HG02642 (cell line): ENCODE data around the gene DAO.
"Not testable (repeated sequence)": the region's sequence is repeated elsewhere in the genome, so short reads cannot be mapped to it uniquely, and the experiment has no call there.

Experiments
- ATAC-seq: cut with Tn5 transposase; IDR thresholded peaks from one replicate; pipeline ENCODE4 v1.9.1; 2021; ENCODE audit warnings: mild to moderate bottlenecking; ENCODE audit not compliant: unreplicated experiment, poor library complexity

DAO gene

DNA sequence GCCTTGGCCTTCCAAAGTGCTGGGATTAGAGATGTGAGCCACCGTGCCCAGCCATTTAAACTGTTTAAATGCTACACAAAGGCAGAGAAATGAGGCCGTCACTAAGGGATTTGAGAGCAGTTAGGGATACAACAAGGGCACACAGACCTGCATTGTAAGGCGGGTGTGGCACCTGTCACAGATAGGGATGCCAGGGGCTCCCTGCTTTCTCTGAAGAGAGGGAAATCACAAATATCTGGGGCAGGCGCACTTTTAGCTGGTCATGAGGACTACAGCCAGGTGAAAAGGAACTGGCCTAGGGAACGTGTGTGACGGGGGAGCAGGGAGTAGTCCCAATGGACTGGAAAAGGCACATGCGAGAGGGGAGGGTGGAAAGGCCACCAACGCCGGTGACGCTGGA lies 32.2 kb upstream of the DAO start:
- ATAC-seq = no peak

DNA sequence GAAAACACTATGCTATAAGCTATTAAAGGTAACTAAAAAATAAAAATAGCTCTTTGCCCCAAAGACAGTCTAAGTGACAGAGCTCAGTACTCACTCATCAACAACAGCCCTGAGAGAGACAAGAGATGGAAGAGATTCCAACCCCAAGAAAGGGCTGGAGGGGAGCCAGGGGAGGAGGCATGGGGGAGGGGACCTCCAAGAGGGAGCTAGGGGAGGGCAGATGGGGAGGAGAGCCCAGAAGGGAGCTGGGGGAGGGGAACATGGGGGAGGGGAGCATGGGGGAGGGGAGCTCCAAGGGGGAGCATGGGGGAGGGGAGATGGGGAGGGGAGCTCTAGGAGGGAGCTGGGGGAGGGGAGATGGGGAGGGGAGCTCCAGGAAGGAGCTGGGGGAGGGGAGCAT lies 30.2 kb upstream of the DAO start:
- ATAC-seq = no peak

DNA sequence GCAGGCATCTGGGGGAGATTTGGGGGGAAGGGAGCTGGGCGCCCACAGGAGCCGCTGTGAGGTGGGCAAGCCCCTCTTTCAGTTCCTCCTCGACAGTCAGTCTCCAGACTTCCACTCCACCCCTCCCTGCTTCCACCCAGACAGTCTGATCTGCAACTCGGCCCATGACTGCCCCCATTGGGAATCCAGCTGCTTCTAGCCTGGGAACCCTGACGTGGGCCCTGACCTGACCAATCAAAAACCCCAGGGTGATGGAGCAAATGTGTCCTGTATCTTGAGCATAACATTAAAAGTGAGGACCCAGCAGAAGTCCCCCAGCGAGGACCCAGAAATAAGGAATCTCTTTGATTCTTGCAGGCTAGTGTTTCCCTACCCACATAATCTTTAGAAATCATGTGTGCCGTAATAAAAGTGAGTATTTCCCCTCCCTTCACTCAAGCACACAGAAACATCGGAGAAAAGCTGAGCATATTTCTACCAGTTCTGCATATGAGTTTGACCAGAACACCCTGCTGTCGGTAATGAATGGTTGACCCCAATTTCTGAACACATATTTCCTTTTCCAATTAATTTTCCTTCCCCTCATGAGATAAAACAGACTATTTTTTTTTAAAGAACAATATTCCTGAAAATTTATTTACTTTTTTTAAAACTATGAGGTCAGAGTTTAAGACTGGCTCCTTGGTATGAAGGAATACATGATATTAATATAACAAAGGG lies 28.9 kb upstream of the DAO start:
- ATAC-seq = peak; percentile 67

DNA sequence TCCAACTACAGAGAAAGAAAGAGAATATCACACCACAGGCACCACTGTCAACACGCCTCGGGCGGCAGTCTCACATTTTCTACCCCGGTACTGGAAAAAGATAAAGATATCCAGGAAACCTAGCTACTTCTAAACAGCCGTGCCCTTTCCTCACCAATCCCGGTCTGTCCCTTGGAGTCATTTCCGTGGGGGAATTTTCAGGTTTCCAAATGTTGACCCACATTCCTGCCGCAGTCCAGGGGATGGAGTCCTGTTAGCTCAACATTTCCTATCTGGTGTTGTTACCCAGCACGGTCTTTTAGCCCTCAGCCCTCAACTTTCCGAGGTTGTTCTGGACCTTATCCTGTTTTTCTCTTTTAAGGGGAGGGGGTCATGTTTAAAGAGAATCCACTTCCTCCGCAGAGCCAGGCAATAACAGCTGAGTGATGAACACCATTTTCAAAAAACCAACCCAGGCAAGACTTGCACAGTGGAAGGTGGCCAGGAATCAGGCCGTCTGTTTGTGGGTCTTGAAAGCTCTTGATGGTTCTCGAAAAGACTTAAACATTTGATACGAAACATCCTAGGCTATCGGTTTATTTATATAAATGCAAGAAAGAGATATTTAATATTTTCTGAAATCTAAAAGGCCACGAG lies 27.1 kb upstream of the DAO start:
- no peak for ATAC-seq

DNA sequence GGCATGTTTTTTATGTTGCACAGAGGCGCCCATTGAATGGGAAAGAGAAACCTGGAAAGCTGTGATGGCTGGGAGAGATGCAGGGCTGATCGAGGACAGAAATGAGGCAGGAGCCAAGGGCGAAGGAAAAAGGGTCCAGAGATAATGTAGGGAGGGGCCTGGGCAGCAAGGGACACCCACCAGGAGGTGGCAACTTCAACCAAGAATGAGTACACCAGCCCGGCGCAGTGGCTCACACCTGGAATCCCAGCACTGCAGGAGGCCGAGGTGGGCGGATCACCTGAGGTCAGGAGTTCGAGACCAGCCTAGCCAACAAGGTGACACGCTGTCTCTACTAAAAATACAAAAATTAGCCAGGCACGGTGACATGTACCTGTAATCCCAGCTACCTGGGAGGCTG lies 26.5 kb upstream of the DAO start:
- ATAC-seq = no peak

DNA sequence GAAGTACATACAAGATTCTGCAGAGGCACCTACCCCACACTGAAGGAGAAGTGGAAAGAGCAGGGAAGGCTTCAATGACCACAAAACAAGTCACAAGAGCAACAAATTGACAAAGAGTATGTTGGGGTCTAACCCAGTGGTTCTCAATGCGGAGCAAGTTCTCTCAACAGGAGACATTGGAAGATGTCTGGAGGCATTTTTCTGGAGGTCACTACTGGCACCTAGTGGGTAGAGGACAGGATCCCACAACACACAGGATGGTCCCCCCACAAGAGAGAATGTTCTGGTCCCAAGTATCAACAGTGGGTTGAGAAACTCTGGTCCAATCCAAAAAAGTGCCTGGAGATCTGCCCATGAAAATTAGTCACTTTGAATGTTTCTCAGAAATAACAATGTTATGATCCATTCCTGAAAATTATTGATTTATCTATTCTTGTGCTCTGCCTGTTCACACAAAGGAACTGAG lies 25.9 kb upstream of the DAO start:
- no peak for ATAC-seq

DNA sequence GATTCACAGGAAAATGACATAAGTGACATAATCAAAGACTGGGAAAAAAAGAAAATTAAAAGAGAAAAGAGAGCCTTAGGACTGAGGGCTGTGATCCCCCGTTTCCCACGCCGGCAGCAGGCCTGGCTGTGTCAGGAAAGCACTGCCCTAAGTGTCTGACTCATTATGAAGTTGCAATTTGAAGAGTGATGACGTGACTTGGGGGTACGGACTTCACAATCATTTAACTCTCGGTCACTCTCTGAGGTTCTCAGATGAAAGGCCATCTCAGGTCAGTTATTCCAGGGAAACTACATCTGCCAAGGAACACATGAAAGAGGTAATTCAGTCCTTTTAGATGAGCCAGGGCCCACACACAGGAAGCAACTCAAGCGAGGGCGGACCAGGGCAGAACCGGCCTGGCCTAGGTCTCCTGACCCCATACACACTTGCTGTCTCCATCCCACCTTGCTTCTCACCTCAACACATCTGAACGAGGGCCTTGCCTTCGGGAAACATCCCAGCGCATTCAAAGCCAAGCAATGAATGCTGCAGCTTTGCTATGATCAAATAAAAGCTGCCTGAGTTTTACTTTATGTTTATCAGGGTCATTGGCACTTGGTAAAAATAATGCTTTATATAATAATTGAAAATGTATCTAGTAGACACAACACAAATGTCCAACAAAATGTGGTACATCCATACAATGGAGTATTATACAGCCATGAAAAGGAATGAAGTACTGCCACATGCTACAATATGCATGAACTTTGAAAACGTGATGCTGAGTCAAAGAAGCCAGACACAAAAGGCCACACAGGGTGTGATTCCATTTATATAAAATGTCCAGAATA lies 25.2 kb upstream of the DAO start:
- ATAC-seq = no peak

DNA sequence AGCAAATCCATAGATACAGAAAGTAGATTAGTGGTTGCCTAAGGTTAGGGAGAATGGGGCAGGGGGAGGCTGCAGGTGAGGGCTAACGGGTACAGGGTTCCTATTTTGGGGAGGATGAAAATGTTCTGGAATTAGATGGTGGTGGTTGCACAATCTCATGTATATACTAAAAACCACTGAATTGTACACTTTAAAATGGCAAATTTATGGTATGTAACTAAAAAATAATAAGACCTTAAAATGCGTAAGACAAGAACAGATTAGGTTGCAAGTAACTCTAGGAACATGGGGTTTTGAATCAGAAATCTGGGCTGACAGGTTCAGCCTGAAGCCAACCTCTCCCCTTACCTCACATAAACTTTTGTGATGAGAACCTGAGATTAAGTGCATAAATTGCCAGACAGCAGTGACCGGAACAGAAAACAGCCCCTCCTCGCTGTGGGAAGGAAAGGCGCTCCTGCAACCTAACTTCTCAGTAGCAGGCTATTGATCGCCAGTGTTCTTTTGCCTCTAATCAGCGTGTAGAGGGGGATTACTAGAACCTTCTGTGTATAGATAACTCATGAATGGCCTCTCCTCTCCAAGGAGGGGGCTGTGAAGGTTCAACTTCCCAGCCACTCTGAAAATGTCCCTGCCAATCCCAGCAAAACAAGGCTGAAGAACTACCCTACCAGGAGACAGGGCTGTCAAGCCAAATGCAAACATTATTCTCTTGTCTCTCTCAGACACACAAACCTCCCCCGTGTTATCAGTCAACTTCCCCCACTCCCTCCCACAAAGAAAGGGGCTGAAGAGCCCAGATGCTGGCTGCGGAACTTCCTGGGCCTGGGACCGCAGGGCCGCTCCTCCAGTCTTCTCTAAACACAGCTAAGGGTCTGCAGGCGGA lies 24.4 kb upstream of the DAO start:
- ATAC-seq = no peak

DNA sequence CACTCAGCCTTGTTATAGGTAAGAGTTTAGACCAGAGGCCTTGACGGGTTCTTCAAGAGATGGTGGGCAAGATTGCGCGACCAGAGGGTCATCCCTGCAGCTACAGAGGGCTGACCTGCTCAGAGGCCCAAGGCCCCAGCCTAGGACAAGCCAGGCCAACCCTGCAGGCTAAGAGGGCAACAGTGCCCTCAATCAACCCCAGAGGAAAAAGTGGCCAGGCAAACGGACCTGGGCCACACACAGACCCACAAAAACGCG lies 23.8 kb upstream of the DAO start:
- no peak for ATAC-seq

DNA sequence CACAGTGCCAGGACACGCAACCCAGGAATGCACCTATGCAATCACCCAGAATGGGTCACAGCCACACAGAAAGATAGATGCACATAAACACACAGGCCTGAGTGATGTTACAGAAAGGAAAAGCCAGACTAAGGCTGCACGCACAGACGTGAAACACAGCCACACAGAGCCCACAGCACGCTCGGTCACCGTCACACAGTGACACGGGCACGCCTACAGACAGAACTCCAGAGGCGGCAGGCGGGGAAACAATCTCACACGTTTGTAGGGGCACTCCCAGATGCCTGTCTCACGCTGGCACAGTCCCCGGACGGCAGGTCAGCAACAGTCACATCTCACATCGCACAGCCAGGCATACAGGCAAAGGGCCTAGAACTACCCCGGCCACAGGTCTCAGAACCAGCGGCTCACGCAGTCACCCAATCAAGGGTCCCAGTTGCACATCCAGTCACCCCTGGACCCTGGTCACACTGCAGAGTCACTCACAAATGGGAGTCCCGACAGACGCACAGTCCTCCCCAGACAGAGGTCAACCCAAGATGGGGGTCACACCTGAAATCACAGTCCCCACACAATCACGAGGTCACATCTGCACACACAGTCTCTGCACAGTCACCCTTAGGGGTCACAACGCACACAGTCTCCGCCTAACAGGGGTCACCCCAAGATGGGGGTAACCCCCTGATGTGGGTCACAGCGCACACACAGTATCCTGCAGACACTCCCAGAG lies 23.3 kb upstream of the DAO start:
- ATAC-seq = peak; percentile 27

DNA sequence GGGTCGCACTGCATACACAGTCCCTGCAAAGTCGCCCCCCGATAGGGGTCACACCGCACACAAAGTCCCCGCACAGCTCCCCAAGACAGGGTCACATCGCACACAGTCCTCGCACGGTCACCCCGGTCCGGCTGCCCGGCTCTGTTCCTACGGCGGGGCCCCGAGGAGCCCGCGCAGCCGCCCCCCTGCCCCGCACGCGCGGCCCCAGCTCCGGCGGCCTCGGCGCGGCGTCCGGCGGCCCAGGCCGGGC lies 22.8 kb upstream of the DAO start:
- ATAC-seq = no peak

DNA sequence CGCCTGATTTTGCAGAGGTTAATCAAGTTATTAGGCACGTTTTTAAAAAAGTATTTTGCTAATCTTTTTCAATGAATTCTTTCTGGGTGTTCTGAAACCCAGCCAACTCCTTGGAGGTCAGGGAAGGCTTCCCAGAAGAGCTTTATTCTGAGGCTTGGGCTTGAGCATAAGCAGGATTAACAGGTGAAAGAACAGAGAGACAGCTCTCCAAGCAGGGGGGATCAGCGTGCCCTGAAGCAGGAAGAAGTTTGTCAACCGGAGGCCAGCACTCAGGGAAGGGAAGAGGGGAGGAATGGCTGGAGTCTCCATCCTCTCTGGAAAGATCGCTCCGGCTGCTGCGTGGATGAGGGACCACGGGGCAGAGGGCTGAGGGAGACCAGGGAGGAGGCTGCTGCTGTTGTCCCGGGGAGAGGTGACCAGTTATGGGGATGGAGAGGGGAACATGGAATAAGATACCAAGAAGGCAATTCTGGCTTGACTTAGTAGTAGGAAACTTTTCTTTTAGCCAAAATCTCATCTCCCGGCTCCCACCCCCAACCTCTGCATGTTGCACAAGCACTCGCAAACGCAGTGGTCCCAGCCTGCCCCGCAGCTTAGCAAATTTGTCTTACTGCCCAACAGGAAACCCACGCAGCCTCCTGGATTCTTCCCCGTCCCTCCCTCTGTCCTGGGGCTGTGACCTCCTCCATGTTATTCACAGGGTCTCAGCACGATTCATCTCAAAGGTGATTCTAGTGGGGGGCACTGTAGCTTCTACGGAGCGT lies 21.4 kb upstream of the DAO start:
- no peak for ATAC-seq

DNA sequence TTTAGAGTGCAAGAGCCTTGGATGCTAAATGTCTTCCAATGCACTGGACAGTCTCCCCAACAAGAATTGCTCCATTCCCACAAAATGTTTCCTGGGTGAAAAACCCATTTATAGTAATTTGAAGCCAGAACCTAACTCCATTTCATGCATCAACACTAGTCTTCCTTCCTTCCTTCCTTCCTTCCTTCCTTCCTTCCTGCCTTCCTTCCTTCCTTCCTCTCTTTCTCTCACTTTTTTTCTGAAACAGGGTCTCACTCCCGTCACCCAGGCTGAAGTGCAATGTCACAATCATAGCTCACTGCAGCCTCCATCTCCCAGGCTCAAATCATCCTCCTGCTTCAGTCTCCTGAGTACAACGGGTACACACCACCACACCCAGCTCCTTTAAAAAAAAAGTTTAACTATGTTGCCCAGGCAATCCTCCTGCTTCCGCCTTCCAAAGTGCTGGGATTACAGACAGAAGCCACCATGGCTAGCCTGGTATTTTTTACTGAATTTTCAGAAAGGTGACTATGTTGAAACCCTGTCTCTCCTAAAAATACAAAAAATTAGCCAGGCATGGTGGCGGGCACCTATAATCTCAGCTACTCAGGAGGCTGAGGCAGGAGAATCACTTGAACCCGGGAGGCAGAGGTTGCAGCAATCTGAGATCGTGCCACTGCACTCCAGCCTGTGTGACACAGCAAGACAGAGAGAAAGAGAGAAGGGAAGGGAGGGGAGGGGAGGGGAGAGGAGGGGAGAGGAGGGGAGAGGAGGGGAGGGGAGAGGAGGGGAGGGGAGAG lies 20.6 kb upstream of the DAO start:
- not testable (repeated sequence) for ATAC-seq

DNA sequence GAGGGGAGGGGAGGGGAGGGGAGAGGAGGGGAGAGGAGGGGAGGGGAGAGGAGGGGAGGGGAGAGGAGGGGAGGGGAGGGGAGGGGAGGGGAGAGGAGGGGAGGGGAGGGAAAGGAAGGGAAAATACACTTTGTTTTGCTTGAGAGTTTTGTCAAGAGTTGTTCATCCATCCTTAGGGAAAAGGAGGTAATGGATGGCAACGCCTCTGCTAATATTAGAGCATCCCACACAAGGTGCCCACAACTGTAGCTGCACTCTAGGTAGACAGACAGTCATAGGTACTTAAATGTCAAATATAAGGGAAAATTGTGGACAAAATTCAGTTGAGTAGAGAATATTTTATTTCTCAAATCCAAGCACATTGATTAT lies 20.0 kb upstream of the DAO start:
- ATAC-seq = no peak

DNA sequence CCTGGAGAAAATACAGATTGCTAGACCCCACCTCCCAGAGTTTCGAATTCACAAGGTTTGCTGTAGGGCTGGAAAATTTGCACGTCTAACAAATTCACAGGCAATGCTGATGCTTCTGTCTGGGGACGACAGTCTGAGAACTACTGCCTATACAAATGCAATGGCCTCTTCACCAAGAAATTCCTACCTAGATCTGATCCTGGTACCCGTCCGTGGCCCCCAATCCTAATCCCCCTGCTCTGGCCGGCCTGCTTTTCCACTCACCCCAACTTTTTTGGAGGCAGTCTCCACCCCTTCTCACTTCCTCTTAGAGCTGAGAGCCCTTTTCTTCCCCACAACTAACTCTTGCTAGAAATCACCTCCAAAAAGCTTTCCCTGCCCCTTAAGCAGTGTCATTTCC lies 19.4 kb upstream of the DAO start:
- ATAC-seq = no peak

DNA sequence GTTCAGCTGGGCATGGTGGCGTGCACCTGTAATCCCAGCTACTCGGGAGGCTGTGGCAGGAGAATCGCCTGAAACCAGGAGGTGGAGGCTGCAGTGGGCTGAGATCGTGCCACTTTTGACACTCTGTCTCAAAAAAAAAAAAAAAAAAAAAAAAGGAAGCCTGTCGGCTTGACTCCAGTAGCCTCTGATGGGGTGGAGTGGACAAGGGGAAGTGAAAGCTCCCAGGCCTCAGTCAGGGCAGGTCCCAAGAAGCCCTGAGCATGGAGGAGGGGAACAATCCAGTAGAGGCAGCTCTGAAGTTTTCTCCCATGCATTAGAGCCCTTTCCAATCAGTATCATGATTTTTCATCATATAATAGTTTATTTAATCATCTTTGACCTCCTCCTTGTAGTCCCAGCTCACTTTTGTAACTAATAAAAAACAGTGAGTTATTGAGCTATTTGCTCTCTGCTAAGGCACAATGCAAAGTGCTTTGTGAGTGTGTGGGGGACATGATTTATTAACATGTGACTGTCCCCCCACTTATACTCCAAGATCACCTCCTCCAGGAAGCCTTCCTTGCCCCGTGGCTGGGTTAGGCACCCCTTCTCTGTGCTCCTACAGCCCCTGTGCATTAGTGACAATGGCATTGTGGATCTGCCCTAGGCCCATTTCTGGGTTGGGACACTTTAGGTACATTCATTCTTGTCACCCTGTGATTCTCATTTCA lies 17.9 kb upstream of the DAO start:
- ATAC-seq = no peak

DNA sequence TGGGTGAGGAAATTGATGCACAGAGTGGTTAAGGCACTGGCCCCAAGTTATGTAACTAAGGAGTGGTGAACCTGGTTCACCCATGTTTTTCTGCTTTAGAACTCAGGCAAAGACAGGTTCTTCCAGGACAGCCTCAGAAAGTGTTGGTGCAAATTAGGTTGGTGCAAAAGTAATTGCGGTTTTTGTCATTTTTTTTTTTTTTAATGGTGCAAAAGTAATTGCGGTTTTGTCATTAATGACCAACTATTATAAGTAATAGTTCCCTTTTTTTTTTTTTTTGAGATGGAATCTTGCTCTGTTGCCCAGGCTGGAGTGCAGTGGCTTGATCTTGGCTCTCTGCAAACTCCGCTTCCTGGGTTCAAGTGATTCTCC lies 17.3 kb upstream of the DAO start:
- ATAC-seq = no peak

DNA sequence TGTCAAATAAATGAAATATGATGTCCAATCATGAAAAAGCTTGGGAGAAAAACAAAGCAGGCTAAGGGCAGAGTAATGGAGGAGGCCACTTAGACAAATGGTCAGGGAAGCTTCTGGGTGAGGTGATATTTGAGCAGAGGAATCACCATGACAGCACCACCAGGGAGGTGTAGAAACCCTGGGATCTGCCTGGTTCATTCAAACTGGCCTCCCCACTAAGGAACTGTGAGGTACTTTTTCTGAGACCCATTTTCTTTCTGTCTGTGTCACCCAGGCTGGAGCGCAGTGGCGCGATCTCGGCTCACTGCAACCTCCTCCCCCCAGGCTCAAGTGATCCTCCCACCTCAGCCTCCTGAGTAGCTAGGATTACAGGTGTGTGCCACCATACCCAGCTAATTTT lies 14.7 kb upstream of the DAO start:
- ATAC-seq = no peak
